Psoas muscle (tissue), 8 donors: ENCODE measurements around the gene DHX15. TPM values are rescaled to one million over a fixed set of nuclear protein-coding genes. Genes with fewer than 3 reads are reported as not detected.

Experiments used
- ATAC-seq, 4 donors: fragments of 200-7000 bp; cut with Tn5 transposase; one replicate each; pipeline ENCODE4 v1.9.1; 2020; ENCODE audit warnings: moderate library complexity in 3 of 4, mild to moderate bottlenecking in 2 of 4
- DNase-seq, 2 donors: peaks; one replicate each; pipeline ENCODE4 v3.0.0-alpha.2; 2020
- H3K27ac ChIP-seq: fragments of 200-600 bp; one replicate; pipeline ENCODE4 v1.8.0; 2022
- H3K27me3 ChIP-seq, 3 donors: fragments of 200-600 bp in 1 of 3; one replicate each; pipeline versions ENCODE4 v1.6.1 to v1.8.0; 2013 to 2022; ENCODE audit warnings: low read length in 2 of 3, mild to moderate bottlenecking in 2 of 3, moderate library complexity in 1 of 3; ENCODE audit not compliant: insufficient read depth in 3 of 3
- H3K36me3 ChIP-seq, 2 donors: fragments of 200-600 bp in 1 of 2; one replicate each; pipeline versions ENCODE4 v1.6.1 to v1.8.0; 2013 to 2022; ENCODE audit warnings: low read depth in 1 of 2, mild to moderate bottlenecking in 1 of 2, moderate library complexity in 1 of 2; ENCODE audit not compliant: insufficient read depth in 1 of 2
- H3K4me1 ChIP-seq: fragments of 200-600 bp; one replicate; pipeline ENCODE4 v1.8.0; 2022
- H3K4me3 ChIP-seq: fragments of 200-600 bp; one replicate; pipeline ENCODE4 v1.8.0; 2022; ENCODE audit warnings: mild to moderate bottlenecking
- H3K9me3 ChIP-seq: fragments of 200-600 bp; one replicate; pipeline ENCODE4 v1.8.0; 2022
- WGBS, 3 donors: extraction: QIAGEN DNeasy Blood & Tissue Kit; methylation state at CpG; one replicate each; pipeline versions ENCODE4 v1.1.6 to v1.1.7; 2013; 5-methylcytosine and 5-hydroxymethylcytosine counted together
- intact Hi-C, 2 donors: fragments of 100-400 bp; cut with DNase I; formaldehyde crosslinking; loops; one replicate each; pipeline versions ENCODE4 v1.11.0 to v1.14.2; 2022
- polyA plus RNA-seq, 3 donors: library from polyadenylated mRNA; stranded (reverse); fragments of 200-250 nt; gene quantifications; one replicate each; pipeline ENCODE4 v1.2.3, GENCODE V29; 2013
- total RNA-seq, 4 donors: library from RNA; stranded (reverse); fragmentation: NEBNext Ultra II Directional in 2 of 4; extraction: Animal tissue kit (Norgen Biotek cat#: 25700) in 2 of 4; gene quantifications; one replicate each; pipeline versions ENCODE4 v1.2.1 to v1.2.4, GENCODE V29; 2021 to 2023
- TF ChIP-seq, protein P1 (sequence below): fragments of 200-600 bp; IDR thresholded peaks from one replicate; pipeline ENCODE4 v1.8.0; 2022; ENCODE audit warnings: antibody characterized with exemption
- donor health status: healthy with polysubstance abuse.
- donor health status: DM: no; HTN: no; CAD: no; lungs with moderate emphysema.
- donor health status: Bipolar disorder and iron deficiency.
- donor health status: healthy.
- donor health status: DM: yes; HTN: yes; CAD: no.
- donor health status: DM: no; HTN: no; CAD: no.
- donor health status: DM: no; HTN: no; CAD: no.
- donor health status: DM: yes; HTN: yes; CAD: no.

The DHX15 gene
- total and polyA plus RNA-seq, 7 donors: 28.3 to 69.7 (median 46.0) TPM

DNA sequence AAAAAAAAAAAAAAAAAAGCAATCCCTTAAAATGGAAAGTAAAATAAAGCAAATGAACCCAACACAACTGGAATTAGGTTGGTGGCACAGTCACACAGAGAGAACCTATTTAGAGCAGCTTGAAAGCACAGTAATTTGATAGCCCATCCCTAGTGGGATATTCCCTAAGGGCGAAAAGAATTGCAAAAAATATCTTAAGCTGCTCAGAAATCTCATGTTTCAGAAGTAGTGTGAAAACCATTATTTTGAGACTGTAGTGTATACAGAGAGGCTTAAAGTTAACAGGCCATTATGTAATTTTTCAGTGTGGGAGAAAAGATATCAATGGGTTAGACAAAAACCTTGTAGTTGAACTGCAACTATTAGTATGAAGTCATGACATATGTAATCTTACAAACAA, 40.0 kb upstream of the DHX15 start:
- Histone ChIP-seq H3K36me3 (no peaks in the 10 kb centered on the region), H3K27ac (no peak overlapping the region), H3K4me1 (no peaks in the 10 kb centered on the region), H3K9me3 (peaks cover 9% of the 10 kb centered on the region), H3K27me3 (no peaks in the 10 kb centered on the region), H3K4me3 (no peak overlapping the region)
- WGBS, 3 donors: 24 to 38% (median 36%) methylated on average over 1 of the region's 1 CpG
- TF ChIP-seq, protein P1, sequence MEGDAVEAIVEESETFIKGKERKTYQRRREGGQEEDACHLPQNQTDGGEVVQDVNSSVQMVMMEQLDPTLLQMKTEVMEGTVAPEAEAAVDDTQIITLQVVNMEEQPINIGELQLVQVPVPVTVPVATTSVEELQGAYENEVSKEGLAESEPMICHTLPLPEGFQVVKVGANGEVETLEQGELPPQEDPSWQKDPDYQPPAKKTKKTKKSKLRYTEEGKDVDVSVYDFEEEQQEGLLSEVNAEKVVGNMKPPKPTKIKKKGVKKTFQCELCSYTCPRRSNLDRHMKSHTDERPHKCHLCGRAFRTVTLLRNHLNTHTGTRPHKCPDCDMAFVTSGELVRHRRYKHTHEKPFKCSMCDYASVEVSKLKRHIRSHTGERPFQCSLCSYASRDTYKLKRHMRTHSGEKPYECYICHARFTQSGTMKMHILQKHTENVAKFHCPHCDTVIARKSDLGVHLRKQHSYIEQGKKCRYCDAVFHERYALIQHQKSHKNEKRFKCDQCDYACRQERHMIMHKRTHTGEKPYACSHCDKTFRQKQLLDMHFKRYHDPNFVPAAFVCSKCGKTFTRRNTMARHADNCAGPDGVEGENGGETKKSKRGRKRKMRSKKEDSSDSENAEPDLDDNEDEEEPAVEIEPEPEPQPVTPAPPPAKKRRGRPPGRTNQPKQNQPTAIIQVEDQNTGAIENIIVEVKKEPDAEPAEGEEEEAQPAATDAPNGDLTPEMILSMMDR: no peak
- no peak for ATAC-seq
- no peak for DNase-seq
- intact Hi-C loops: no loop called here

GRCh38 chr4:24622146-24622834, 37.9 kb upstream of the DHX15 start:
- intact Hi-C loops: no loop called here
- 78 to 81% (median 79%) methylated on average over 3 of the region's 3 CpGs for WGBS, 3 donors
- TF ChIP-seq, protein P1: no peak
- H3K27ac ChIP-seq: no peak overlapping the region
- no peak for DNase-seq
- peaks cover 9% of the 10 kb centered on the region for H3K9me3 ChIP-seq
- no peaks in the 10 kb centered on the region for H3K36me3 ChIP-seq
- ATAC-seq: no peak
- no peaks in the 10 kb centered on the region for H3K4me1 ChIP-seq
- H3K4me3 ChIP-seq: no peak overlapping the region
- H3K27me3 ChIP-seq: no peaks in the 10 kb centered on the region

- H3K4me1 ChIP-seq: no peaks in the 10 kb centered on the region
- H3K4me3 ChIP-seq: no peak overlapping the region
- no peaks in the 10 kb centered on the region for H3K27me3 ChIP-seq
- H3K36me3 ChIP-seq: no peaks in the 10 kb centered on the region
- intact Hi-C loops: no loop called here
- DNase-seq (no peak), ATAC-seq (no peak)
- 89 to 97% (median 92%) methylated on average over 2 of the region's 2 CpGs for WGBS, 3 donors
- TF ChIP-seq, protein P1: no peak
- H3K9me3 ChIP-seq: peaks cover 8% of the 10 kb centered on the region
- H3K27ac ChIP-seq: no peak overlapping the region
Observed at GRCh38 chr4:24615977-24616376, 31.6 kb upstream of the DHX15 start.

DNA sequence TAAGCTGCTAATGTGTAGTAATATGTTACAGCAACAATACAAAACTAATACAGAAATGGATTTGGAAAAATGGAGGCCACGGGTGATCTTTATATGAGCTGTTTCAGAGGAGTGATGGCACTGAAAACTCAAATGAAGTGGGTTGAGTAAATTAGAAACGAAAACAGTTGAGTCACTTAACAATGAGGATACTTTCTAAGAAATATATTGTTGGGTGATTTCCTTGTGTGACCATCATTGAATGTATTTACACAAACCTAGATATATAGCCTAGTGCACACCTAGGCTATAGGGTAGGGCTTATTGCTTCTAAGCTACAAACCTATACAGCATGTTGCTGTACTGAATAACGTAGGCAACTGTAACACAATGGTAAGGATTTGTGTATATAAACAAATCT, 30.5 kb upstream of the DHX15 start:
- 90 to 96% (median 91%) methylated on average over 3 of the region's 3 CpGs for WGBS, 3 donors
- H3K9me3 ChIP-seq: no peaks in the 10 kb centered on the region
- ATAC-seq: no peak
- H3K4me3 ChIP-seq: no peak overlapping the region
- intact Hi-C loops: no loop called here
- H3K27me3 ChIP-seq: no peaks in the 10 kb centered on the region
- no peaks in the 10 kb centered on the region for H3K36me3 ChIP-seq
- no peak overlapping the region for H3K27ac ChIP-seq
- TF ChIP-seq, protein P1: no peak
- no peak for DNase-seq
- H3K4me1 ChIP-seq: no peaks in the 10 kb centered on the region

- no peaks in the 10 kb centered on the region for H3K36me3 ChIP-seq
- intact Hi-C loops: no loop called here
- ATAC-seq (no peak), DNase-seq (no peak)
- H3K9me3 ChIP-seq: no peaks in the 10 kb centered on the region
- no peaks in the 10 kb centered on the region for H3K27me3 ChIP-seq
- H3K4me1 ChIP-seq: no peaks in the 10 kb centered on the region
- H3K4me3 ChIP-seq: no peak overlapping the region
- TF ChIP-seq, protein P1: no peak
- no peak overlapping the region for H3K27ac ChIP-seq
- 66 to 87% (median 76%) methylated on average over 3 of the region's 3 CpGs for WGBS, 3 donors
Observed at GRCh38 chr4:24613502-24613901, 29.1 kb upstream of the DHX15 start.
